ENCODE data around the gene CACNA1B.

Gene CACNA1B

DNA sequence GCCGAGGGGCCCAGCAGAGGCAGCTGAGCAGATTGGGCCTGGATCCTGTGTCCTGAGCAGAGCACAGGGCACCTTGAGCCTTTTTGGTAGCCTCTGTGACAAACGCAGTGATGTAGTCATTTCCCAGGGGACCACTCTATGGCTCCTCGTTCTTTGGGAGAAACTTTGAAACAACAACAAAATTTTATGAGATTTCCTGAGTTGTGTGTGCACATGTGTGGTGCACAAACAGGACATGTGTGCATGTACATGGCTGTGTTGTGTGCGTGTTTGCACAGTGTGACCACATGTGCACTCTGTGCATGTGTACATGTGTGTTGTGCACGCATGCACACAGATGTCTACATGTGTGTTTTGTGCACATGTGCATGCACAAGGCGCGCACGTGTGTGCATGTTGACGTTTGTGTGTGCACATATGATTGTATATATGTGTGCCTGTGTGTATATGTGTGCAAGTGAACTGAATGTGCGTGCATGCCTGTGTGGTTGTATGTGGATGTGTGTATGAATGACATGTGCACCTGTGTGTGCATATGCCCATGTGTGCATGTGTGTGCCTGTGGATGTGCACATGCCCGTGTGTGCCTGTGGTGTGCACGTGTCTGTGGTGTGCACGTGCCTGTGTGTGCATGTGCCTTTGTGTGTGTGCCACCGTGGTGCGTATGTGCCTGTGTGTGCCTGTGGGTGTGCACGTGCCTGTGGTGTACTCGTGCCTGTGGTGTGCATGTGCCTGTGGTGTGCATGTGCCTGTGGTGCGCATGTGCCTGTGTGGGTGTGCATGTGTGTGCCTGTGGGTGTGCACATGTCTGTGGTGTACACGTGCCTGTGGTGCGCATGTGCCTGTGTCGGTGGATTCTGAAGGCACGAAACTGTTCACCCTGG is 221.6 kb downstream of the CACNA1B start:
- TF ChIP-seq, protein P1, sequence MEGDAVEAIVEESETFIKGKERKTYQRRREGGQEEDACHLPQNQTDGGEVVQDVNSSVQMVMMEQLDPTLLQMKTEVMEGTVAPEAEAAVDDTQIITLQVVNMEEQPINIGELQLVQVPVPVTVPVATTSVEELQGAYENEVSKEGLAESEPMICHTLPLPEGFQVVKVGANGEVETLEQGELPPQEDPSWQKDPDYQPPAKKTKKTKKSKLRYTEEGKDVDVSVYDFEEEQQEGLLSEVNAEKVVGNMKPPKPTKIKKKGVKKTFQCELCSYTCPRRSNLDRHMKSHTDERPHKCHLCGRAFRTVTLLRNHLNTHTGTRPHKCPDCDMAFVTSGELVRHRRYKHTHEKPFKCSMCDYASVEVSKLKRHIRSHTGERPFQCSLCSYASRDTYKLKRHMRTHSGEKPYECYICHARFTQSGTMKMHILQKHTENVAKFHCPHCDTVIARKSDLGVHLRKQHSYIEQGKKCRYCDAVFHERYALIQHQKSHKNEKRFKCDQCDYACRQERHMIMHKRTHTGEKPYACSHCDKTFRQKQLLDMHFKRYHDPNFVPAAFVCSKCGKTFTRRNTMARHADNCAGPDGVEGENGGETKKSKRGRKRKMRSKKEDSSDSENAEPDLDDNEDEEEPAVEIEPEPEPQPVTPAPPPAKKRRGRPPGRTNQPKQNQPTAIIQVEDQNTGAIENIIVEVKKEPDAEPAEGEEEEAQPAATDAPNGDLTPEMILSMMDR (IDR thresholded peaks at IDR 0.05; ENCODE audit: borderline replicate concordance, insufficient read depth, low read depth, low read length) = no peak

DNA sequence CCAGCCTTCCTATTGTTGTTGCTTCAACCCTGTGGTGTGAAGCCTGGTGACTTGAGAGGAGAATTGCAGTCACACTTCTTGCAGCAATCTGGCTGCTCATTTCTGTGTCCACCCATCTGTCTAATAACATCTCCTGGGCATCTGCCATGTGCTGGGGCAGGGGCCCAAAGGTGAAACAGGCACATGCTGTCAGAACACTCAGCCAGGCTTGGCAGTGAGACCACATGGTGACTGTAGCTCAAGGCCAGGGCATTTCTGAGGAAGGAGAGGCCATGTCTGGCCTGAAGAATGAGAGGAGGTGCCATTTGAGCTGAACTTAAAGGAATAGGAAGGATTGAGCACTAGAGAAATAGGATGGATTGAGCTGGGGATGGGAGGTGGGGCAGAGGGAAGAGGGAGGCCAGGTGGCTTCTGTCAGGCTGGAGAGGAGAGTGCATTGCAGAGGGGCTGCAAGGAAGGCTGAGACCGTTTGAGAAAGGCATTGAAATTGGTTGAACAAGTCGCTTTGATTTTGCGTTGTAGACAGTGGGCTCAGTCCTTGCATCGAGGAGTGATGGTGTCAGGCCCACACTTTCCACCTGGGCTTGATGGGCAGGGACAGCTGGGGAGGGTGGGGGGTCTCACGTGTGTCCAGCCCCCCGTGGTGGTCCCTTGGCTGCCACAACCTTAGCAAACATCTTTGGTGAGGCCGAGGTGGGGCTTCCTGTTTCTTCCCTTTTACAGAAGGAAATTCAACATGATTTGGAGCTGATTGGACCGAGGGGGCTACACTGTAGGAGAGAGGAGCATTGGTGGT is 222.4 kb downstream of the CACNA1B start:
- TF ChIP-seq, protein P1 (IDR thresholded peaks at IDR 0.05; ENCODE audit: borderline replicate concordance, insufficient read depth, low read depth, low read length) = no peak
- H3K4me3 ChIP-seq (ENCODE audit: low read depth, low read length) = no peak overlapping the region

More for the DNA sequence above, 221.6 kb downstream of the CACNA1B start:
- H3K4me3 ChIP-seq (ENCODE audit: low read depth, low read length) = no peak overlapping the region

DNA sequence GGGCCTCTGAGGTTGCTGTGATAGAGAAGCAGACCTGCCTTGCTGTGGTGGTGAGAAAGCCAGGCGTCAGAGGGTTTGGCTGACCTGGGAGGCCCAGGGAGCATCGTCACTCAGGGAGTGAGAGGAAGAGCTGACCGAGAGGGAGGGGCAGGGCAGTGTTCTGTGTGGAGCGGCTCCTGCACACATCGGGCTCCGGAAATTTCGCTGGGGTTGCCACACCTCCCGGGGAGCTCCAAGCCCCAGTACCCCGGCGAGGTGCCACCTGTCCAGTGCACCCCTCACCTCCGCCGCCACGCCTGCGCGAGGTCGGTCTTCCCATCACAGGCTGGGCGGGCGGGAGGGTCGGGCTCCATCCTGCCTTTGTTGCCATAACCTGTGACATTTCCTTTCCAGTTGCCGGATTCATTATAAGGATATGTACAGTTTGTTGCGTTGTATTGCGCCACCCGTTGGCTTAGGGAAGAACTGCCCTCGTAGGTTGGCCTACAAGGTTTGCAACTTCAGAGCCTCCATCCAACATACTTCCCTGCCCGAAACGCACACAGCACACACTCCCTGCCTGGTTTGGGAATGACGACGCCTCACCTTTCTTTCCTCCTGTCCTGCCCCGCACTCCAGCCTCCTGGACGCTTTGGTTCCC is 223.2 kb downstream of the CACNA1B start:
- H3K4me3 ChIP-seq (ENCODE audit: low read depth, low read length) = no peak overlapping the region
- TF ChIP-seq, protein P1 (IDR thresholded peaks at IDR 0.05; ENCODE audit: borderline replicate concordance, insufficient read depth, low read depth, low read length) = no peak

DNA sequence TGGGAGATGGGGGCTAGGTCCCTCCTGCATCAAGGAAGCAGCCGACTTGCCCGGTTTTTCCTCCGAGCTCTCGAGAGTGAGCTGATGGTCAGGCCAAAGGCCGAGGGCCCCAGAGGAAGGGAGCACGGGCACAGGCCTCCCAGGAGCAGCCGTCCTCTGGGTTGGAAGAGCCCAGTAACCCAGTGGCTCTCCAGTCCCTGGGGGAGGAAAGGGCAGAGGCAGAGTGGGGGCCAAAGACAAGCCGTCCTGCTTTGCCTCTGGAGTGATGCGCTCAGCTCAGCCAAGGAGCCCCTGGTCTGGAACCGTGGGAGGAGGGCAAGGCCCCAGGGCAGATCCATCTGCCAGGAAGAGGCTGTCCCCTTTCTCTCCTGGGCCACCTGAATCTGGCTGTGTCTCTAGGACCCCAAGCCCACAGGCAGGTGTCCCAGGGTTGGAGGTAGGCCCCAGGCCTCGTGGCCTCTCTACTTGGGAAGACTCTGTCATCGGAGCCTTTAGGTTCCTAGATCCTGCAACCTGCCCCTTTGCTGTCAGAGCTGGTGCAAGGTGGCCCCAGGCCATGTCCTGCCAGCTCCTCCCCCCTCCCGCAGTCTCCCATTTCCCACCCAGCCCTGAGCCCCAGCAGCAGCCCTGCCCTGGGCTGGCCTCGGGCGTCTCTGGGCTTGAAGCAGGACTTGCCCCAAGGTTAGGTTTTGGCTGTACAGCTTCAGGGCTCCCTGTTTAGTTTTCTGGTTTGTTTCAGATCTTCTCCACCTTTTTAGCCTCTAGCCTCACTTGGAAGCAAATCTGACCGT is 224.1 kb downstream of the CACNA1B start:
- TF ChIP-seq, protein P1 (IDR thresholded peaks at IDR 0.05; ENCODE audit: borderline replicate concordance, insufficient read depth, low read depth, low read length) = no peak
- no peak overlapping the region for H3K4me3 ChIP-seq (ENCODE audit: low read depth, low read length)

DNA sequence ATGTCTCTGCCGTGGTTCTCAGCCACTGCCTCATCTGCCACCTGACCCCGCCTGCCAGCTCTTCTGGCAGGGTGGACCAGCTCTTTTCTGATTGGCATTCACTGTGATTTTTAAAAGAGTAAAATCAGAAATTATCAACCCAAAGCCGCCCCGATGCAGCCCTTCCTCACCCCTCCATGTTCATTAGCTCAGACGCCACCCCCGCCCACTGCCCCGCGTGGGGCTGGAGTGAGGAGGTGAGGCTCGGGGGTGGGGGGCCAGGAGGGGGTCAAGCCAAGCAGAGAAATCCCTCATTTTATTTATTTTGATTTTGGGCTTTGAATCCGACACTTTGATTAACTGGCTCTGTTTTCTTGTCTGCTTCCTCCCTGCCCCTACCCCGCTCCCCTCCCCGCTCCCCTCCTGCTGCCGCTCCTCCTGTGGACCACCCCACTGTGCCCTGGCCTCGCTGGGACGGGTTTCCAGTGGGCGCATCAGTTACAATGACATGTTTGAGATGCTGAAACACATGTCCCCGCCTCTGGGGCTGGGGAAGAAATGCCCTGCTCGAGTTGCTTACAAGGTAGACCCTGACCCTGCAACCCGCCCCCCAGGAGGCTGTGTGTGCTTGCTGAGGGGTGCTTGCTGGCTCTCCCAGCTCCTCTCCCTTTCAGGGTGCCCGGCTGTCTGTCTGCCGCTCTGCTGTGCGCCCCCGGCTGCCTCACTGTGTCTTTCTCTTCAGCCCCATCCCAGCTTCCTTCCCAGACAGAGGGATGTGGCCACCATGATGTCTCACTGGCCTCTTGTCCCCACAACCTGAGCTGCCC is 224.9 kb downstream of the CACNA1B start:
- TF ChIP-seq, protein P1 (IDR thresholded peaks at IDR 0.05; ENCODE audit: borderline replicate concordance, insufficient read depth, low read depth, low read length) = no peak
- H3K4me3 ChIP-seq (ENCODE audit: low read depth, low read length) = no peak overlapping the region
